ENCODE measurements around the gene RASGRF2. TPM values are rescaled to one million over a fixed set of nuclear protein-coding genes. Genes with fewer than 3 reads are reported as not detected.
"Not testable (repeated sequence)": the region's sequence is repeated elsewhere in the genome, so short reads cannot be mapped to it uniquely, and the experiment has no call there.

Gene RASGRF2
- total RNA-seq, 1 experiment from 2014 or later = 2.7 TPM

DNA sequence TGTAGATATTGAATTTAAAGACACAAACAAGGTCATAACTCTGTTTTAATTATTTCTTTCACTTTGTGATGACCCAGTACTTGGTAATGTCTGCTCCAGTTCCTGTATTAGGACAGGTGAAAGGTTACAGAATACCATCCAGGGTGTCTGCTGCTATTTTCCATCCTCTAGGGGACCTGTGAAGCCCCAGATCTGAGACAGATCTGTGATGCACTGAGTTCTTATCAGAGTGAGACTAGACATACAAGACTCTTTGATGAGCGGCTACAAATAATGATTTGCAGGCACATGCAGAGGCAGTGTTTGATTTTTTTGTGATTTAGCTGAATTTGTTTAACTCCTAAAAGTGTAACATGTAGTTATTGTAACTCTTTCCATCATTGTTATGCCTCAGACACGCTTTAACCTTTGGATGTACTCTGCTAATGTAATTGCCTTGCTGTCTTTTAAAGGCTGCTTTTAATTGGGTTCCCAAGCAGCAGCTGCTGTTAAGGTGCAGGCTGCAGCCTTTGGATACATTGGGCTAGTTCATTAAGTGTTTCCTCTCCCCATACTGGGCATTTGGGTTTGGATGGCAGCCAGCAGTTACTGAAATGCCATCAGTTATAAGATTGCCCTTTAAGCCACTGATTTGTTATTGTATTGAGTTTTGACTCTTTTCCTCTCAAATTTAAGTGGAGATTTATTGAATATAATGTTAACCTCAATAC is 63.3 kb downstream of the RASGRF2 start:
- Histone ChIP-seq H3K4me3 (no peak overlapping the region), H3K9me3 (no peaks in the 10 kb centered on the region), H3K27me3 (no peaks in the 10 kb centered on the region), H3K36me3 (no peaks in the 10 kb centered on the region)
- DNase-seq = no peak

DNA sequence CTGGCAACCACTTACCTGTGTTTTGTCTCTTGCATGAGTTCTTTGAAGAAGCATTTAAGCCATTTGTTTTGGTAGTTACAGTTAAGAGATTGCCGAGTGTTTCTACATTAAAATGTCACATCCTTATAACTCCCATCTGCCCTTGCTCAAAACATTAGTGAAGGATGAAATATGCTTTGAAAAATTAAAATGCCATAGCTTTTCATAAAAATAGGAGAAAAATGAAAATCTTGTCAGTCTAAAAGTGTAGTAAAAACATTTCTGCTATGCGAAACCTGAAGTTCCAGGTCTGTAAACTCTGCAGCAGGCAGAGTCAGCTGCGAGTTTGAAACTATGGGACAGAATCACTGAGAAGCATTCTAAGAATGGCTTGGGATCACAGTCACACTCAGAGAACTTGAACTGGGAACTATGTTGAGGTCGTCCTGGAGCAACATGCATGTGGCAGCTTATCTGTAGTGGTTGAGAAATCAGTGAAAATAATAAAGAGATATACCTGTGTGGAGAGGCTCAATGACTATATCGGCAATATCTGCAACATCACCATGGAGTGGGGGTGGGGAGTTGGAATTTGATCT is 67.4 kb downstream of the RASGRF2 start:
- Histone ChIP-seq H3K27me3 (no peaks in the 10 kb centered on the region), H3K9me3 (no peaks in the 10 kb centered on the region), H3K4me3 (no peak overlapping the region), H3K36me3 (no peaks in the 10 kb centered on the region)
- no peak for DNase-seq

DNA sequence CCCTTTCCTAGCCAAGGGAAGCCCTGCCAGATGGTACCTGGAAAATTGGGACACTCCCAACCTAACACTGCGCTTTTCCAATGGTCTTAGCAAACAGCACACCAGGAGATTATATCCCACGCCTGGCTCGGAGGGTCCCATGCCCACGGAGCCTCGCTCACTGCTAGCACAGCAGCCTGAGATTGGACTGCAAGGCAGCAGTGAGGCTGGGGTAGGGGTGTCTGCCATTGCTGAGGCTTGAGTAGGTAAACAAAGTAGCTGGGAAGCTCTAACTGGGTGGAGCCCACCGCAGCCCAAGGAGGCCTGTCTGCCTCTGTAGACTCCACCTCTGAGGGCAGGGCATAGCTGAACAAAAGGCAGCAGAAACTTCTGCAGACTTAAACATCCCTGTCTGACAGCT is 68.7 kb downstream of the RASGRF2 start:
- H3K4me3 ChIP-seq, DNase-seq, H3K27me3 ChIP-seq, H3K9me3 ChIP-seq, H3K36me3 ChIP-seq: not testable (repeated sequence)

DNA sequence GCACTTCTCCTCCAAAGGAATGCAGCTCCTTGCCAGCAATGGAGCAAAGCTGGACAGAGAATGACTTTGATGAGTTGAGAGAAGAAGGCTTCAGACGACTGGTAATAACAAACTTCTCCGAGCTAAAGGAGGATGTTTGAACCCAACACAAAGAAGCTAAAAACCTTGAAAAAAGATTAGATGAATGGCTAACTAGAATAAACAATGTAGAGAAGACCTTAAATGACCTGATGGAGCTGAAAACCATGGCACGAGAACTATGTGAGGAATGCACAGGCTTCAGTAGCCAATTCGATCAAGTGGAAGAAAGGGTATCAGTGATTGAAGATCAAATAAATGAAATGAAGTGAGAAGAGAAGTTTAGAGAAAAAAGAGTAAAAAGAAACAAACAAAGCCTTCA is 69.6 kb downstream of the RASGRF2 start:
- H3K9me3 ChIP-seq, H3K27me3 ChIP-seq, H3K4me3 ChIP-seq, H3K36me3 ChIP-seq, DNase-seq: not testable (repeated sequence)

DNA sequence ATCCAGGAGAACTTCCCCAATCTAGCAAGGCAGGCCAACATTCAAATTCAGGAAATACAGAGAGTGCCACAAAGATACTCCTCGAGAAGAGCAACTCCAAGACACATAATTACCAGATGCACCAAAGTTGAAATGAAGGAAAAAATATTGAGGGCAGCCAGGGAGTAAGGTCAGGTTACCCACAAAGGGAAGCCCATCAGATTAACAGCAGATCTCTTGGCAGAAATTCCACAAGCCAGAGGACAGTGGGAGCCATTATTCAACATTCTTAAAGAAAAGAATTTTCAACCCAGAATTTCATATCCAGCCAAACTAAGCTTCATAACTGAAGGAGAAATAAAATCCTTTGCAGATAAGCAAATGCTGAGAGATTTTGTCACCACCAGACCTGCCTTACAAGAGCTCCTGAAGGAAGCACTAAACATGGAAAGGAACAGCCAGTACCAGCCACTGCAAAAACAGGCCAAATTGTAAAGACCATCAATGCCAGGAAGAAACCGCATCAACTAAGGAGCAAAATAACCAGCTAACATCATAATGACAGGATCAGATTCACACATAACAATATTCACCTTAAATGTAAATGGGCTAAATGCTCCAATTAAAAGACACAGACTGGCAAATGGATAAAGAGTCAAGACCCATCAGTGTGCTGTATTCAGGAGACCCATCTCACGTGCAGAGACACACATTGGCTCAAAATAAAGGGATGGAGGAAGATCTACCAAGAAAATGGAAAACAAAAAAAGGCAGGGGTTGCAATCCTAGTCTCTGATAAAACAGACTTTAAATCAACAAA is 70.3 kb downstream of the RASGRF2 start:
- H3K27me3 ChIP-seq, H3K36me3 ChIP-seq, H3K4me3 ChIP-seq, H3K9me3 ChIP-seq, DNase-seq: not testable (repeated sequence)

DNA sequence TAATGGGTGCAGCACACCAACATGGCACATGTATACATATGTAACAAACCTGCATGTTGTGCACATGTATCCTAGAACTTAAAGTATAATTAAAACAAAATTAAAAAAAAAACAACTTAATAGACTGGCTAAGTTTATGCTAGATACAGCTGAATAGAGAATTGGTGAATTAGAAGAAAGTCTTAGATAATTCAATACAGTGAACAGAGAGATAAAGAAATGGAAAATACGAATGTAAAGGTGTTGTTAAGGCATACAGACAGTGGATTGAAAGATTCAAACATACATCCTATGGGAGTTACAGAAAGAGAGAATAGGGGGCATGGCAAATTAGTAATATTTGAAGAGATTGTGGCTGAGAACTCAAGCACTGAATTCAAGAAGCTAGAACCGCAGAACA is 75.4 kb downstream of the RASGRF2 start:
- Histone ChIP-seq H3K9me3 (peaks cover 3% of the 10 kb centered on the region), H3K36me3 (no peaks in the 10 kb centered on the region), H3K4me3 (no peak overlapping the region), H3K27me3 (no peaks in the 10 kb centered on the region)
- no peak for DNase-seq

DNA sequence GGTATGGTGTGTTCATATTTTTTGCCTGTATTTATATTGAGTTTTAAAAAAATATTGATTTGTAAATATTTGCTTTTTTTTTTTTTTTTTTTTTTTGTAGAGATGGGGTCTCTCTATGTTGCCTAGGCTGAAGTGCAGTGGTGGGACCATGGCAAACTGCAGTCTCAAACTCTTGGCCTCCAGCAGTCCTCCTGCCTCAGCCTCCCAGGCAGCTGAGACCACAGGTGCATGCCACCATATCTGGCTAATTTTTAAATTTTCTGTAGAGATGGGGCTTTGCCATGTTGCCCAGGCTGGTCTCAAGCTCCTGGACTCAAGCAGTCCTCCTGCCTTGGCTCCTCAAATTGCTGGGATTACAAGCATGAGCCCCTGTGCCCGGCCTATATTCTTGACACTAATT is 78.3 kb downstream of the RASGRF2 start:
- H3K4me3 ChIP-seq = no peak overlapping the region
- no peaks in the 10 kb centered on the region for H3K36me3 ChIP-seq
- H3K27me3 ChIP-seq = no peaks in the 10 kb centered on the region
- peaks cover 3% of the 10 kb centered on the region for H3K9me3 ChIP-seq
- DNase-seq = no peak

DNA sequence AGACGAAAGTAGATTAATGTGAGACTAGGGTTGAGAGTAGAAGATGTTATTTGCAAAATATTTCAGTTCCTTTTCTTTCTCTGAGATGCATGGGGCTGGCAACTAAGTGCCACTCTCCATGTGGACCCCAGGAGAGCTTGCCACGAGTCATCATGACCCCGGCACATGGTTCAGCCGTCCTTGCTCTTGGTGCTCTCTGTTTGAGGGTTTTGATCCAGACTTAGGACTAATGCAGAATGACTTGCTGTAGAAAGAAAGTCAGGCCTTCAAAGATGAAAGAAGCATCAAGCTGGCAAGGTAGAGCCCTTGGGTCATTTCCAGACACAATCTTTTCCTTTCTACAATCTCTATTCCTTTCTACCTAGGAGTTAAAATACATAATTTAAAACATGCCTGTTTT is 84.7 kb downstream of the RASGRF2 start:
- DNase-seq = no peak
- no peaks in the 10 kb centered on the region for H3K9me3 ChIP-seq
- H3K36me3 ChIP-seq = no peaks in the 10 kb centered on the region
- no peak overlapping the region for H3K4me3 ChIP-seq
- no peaks in the 10 kb centered on the region for H3K27me3 ChIP-seq

DNA sequence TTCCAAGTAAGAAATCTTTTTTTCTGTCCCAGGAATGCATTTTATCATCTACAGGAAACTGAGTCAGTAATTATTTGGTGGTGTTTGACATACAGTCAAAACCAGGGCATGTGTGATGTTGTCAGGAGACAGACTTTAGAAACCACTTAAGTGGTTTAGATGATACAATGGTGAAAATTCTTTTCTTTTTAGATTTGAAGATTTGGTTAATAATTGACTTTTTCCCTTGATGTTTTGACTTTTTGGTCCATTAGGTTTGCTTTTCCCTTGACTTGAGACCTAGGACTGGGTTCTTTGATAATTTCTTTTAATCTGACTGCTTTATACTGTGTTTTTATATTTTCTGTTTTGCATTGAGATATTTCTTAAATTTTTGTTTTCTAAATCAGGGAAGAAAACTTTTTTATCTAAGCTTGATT is 85.2 kb downstream of the RASGRF2 start:
- H3K4me3 ChIP-seq = no peak overlapping the region
- no peak for DNase-seq
- H3K27me3 ChIP-seq = no peaks in the 10 kb centered on the region

DNA sequence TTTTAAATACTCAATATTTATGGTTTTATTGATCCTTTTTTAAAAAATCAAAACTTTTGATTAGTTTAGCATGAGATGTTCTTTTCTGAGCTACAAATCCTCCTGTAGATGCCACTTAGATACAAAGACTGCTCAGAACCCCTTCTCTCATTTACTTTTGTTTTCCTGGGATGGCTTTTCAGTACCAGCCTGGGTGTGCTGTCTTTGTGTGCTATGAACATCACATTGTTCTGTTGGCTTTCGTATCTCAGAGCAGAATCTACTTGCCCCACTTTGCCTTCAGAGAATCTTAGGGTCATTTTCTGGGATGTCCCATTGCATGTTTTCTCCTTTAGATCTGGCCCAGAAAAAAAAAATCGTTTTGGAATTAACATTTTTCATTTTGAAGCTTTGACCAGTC is 85.9 kb downstream of the RASGRF2 start:
- no peaks in the 10 kb centered on the region for H3K27me3 ChIP-seq
- H3K9me3 ChIP-seq = no peaks in the 10 kb centered on the region
- H3K36me3 ChIP-seq = no peaks in the 10 kb centered on the region
- no peak for DNase-seq
- H3K4me3 ChIP-seq = no peak overlapping the region

More for the DNA sequence above, 85.2 kb downstream of the RASGRF2 start:
- Histone ChIP-seq H3K9me3 (no peaks in the 10 kb centered on the region), H3K36me3 (no peaks in the 10 kb centered on the region)

DNA sequence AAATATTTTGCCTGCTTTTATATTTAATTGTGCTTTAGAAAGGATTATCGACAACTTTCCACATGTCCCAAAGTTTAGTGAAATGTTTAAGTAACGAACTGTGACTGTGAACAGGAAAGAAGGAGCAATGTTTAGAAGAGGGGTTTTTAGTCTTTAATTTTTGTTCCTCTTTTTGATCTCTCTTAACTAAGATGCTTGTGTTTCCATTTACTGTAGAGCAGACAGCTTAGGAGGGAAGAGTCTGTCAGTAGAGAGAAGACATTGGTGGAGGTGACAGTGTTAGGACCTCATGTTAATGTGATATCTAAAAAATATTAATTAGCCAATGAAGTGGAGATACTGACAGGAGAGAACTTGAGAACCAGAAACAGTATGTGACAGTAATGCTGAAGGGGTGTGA is 92.2 kb downstream of the RASGRF2 start:
- no peak for DNase-seq
- H3K9me3 ChIP-seq = no peaks in the 10 kb centered on the region
- H3K4me3 ChIP-seq = no peak overlapping the region
- H3K36me3 ChIP-seq = no peaks in the 10 kb centered on the region
- no peaks in the 10 kb centered on the region for H3K27me3 ChIP-seq

DNA sequence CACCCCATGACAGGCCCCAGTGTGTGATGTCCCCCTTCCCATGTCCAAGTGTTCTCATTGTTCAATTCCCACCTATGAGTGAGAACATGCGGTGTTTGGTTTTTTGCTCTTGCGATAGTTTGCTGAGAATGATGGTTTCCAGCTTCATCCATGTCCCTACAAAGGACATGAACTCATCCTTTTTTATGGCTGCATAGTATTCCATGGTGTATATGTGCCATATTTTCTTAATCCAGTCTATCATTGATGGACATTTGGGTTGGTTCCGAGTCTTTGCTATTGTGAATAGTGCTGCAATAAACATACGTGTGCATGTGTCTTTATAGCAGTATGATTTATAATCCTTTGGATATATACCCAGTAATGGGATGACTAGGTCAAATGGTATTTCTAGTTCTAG is 93.1 kb downstream of the RASGRF2 start:
- DNase-seq, H3K4me3 ChIP-seq, H3K9me3 ChIP-seq, H3K27me3 ChIP-seq, H3K36me3 ChIP-seq: not testable (repeated sequence)

DNA sequence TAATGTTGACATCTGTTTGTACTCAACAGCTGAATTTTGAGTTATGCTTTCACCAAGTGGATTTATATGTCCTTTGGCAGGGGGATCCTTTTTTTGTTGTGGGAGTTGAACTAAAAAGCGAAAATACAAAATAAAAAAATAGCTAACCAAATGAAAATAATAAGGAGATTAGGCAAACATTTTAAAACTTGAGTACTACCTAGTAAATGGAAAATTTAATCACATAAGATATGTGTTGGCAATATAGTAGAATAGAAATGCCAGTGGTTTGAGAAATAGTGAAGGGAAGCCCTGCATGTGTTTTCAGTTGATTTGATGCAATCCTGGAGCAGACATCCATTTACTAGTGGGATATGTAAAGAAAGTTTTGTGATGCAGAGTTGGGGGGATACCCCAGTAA is 98.0 kb downstream of the RASGRF2 start:
- Histone ChIP-seq H3K9me3 (no peaks in the 10 kb centered on the region), H3K27me3 (no peaks in the 10 kb centered on the region), H3K4me3 (no peak overlapping the region), H3K36me3 (no peaks in the 10 kb centered on the region)
- DNase-seq = no peak

DNA sequence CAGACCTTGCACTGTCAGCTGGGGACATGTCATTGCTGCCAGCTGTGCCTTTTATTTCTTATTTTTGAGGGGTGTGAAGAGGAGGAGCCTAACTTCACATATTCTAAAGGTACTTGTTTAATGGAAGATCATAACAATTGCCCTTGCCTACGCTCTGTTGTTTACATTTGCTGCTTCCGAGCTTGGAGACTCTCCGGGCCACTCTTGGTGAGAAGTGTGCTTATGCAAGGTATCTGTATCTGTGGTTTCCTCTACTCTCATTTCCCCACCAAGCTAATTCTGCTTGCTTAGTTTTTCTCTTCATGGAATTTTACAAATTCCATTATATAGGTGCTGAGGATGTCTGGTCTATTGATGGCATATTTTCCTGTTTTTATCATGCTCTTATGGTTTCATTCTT is 105.3 kb downstream of the RASGRF2 start:
- no peak for DNase-seq
- H3K36me3 ChIP-seq = no peaks in the 10 kb centered on the region
- H3K4me3 ChIP-seq = no peak overlapping the region
- H3K9me3 ChIP-seq = peaks cover 2% of the 10 kb centered on the region; the same call in 1 of the 2 replicates
- no peaks in the 10 kb centered on the region for H3K27me3 ChIP-seq

DNA sequence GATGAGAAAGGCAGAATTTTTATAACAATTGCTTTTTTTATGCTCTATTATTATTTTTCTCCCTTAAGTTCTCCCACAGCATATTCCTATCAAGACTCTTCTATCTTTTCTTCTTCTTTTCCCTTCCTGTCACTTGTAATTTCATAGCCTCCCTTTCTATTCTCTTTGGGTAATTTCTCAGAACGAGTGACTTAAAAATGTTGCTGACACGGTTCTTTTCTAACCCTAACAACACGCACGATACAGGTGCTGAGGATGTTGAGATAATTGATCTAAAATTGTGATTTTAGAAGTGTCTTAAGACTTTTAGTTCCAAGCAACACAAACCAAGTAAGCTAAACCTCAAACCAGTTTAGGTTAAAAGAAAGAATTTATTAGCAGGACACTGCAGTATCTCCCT is 105.9 kb downstream of the RASGRF2 start:
- Histone ChIP-seq H3K4me3 (no peak overlapping the region), H3K9me3 (peaks cover 2% of the 10 kb centered on the region; the same call in 1 of the 2 replicates), H3K27me3 (no peaks in the 10 kb centered on the region), H3K36me3 (no peaks in the 10 kb centered on the region)
- DNase-seq = no peak

DNA sequence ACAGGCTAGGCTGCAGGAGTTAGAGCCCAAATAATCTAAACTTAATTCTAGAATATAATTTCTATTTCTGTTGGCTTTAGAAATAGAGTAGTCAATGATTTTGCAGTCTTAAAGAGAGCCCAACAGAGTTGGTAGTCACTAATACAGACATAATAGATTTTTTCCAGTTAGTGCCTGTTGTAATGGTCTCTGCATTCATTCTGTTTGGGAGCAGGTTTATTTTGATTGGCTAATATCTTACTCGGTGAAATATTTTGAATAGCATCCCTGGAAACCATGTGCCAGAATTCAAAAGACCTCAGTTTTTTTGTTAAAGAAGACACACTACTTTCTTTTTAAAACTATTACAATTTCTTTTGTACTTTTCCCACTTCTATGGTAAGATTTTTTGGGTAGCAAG is 107.2 kb downstream of the RASGRF2 start:
- H3K36me3 ChIP-seq = no peaks in the 10 kb centered on the region
- DNase-seq = no peak
- H3K27me3 ChIP-seq = no peaks in the 10 kb centered on the region
- H3K9me3 ChIP-seq = peaks cover 2% of the 10 kb centered on the region; the same call in 1 of the 2 replicates
- no peak overlapping the region for H3K4me3 ChIP-seq

DNA sequence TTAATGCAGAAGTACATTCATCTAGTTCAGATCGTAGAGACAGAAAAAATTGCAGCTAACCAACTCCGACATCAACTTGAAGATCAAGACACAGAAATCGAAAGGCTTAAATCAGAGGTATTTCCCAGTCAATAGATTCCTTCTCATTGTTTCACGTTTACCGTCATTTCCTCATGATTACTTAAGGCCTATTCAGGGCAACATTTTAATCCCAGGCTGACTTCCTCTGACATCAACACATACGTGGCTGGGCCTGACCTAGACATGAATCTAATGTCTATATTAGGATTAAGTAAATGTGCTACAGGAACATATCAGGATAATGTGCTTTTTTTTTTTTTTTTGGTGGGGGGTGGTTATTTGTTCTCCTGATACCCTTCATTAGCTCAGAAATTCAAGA is 107.9 kb downstream of the RASGRF2 start:
- no peak overlapping the region for H3K4me3 ChIP-seq
- no peak for DNase-seq

DNA sequence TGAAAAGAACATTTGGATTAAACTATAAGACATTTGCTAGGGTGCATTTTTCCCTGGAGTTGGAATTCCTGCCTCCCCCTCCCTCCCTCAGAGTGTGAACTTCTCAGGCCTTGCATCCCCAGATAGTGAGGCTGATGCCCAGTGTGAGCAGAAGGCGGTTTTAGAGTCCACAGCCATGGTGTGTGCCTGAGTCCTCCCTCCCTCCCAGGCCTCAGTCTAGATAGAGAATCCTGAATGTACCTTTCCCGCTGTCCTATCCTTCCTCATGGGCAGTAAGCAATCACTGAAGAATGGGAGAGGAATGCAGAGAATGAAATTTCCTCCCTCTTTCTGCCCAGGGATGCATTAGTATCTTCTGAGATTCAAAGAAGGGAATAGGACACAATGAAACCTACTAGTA is 108.5 kb downstream of the RASGRF2 start:
- Histone ChIP-seq H3K36me3 (no peaks in the 10 kb centered on the region), H3K4me3 (no peak overlapping the region)
- no peak for DNase-seq

More for the DNA sequence above, 107.9 kb downstream of the RASGRF2 start:
- Histone ChIP-seq H3K36me3 (no peaks in the 10 kb centered on the region), H3K27me3 (no peaks in the 10 kb centered on the region), H3K9me3 (peaks cover 2% of the 10 kb centered on the region; the same call in 1 of the 2 replicates)

More for the DNA sequence above, 108.5 kb downstream of the RASGRF2 start:
- Histone ChIP-seq H3K27me3 (no peaks in the 10 kb centered on the region), H3K9me3 (peaks cover 2% of the 10 kb centered on the region; the same call in 1 of the 2 replicates)
